Measurements from ENCODE around the gene BAHCC1.

BAHCC1 gene

GRCh38 chr17:81366648-81367047 is 28.6 kb upstream of the BAHCC1 start:
- no peak for DNase-seq (ENCODE audit: low read depth in 1 of 2, low spot score in 1 of 2)

DNA sequence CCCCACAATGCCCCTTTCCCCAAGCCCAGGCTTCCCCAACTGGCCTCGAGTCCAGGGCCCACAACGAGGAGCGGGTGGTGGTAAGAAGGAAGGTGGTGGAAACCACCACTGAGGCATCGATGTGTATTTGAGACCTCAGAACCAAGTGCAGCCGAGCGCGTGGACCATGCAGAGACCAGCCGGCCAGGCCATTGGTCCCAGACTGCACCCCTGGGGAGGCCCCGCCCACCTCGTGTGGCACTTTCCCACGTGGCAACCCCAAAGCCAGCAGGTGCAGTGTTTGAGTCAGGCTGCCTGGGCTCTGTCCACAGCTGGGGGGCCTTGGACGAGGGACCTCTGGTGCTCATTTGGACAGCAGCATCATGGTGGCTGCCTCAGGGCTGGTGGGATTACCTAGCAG is 28.1 kb upstream of the BAHCC1 start:
- DNase-seq (ENCODE audit: low read depth in 1 of 2, low spot score in 1 of 2) = no peak

- no peak for DNase-seq (ENCODE audit: low read depth in 1 of 2, low spot score in 1 of 2)
Observed at GRCh38 chr17:81368161-81369022, 26.9 kb upstream of the BAHCC1 start.

GRCh38 chr17:81370294-81370693 is 25.0 kb upstream of the BAHCC1 start:
- no peak for DNase-seq (ENCODE audit: low read depth in 1 of 2, low spot score in 1 of 2)

DNA sequence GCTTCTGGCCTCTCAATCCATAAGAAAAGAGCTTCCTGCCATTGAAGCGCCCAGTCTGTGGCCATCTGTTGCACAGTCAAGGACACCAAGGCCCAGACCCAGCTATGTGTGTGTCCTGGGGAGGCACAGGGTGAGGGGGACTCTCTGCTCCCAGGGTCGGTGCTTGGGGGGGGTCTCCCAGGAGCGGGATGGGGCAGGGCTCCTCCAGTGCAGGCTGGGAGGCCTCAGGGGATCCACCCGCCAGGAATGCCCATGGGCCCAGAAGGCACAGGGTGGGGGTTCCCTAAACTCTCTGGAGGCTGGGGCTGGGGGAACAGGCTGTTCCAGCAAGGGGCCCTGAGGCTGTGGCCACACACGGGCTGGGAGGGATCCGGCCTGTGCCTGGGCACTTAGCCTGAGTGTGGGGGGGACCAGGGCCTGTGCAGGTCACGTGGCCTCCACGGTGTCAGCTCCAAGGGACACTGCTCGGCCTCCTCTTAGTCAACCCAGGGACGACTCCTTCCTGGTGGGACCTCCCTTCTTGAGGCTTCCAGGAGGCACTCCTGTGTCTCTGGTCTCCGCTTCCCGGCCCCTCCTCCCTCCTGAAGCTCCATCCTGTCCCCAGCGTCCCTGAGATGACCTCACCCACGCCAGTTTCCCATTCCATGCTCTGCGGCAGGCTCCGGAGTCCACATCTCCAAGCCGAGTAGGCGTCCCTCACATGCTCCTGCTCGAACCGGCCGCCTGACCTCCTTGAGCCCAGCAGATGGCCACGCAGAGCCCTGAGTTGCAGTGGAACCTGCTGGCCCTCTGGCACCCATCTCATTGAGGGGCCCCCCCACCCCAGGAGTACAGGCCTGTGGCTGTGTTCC is 23.1 kb upstream of the BAHCC1 start:
- no peak for DNase-seq (ENCODE audit: low read depth in 1 of 2, low spot score in 1 of 2)

DNA sequence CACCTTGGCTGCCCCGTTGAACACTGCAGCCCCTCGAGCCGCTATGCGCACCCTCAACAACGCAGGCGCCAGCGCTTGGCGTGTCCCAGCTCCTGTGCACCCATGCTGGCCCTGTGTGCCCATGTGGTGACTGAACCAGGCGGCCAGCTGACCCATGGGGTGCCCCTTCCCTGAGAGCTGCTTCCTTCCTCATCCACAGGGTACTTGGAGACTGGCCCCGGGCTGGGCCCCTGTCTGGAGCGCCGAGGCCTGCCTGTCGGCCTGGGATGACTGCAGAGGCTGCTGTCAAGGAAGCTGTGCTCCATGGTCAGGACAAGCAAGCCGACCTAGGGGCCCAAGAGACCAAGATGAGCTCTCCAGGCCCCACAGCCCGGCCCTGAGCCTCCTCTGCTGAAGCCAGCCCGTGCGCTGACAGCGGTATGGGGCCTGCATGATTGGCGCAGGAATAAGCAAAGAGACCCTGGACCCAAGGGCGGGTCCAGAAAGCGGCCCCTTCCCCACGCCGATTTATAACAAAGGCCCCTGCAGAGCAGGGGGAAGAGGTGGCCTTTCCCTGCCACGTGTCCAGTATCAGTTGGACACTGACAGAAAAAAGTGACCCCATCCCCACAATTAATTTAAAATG is 21.6 kb upstream of the BAHCC1 start:
- DNase-seq (ENCODE audit: low read depth in 1 of 2, low spot score in 1 of 2) = no peak

GRCh38 chr17:81374890-81375289 is 20.4 kb upstream of the BAHCC1 start:
- no peak for DNase-seq (ENCODE audit: low read depth in 1 of 2, low spot score in 1 of 2)

GRCh38 chr17:81376946-81377714 is 18.1 kb upstream of the BAHCC1 start:
- no peak for DNase-seq (ENCODE audit: low read depth in 1 of 2, low spot score in 1 of 2)

DNA sequence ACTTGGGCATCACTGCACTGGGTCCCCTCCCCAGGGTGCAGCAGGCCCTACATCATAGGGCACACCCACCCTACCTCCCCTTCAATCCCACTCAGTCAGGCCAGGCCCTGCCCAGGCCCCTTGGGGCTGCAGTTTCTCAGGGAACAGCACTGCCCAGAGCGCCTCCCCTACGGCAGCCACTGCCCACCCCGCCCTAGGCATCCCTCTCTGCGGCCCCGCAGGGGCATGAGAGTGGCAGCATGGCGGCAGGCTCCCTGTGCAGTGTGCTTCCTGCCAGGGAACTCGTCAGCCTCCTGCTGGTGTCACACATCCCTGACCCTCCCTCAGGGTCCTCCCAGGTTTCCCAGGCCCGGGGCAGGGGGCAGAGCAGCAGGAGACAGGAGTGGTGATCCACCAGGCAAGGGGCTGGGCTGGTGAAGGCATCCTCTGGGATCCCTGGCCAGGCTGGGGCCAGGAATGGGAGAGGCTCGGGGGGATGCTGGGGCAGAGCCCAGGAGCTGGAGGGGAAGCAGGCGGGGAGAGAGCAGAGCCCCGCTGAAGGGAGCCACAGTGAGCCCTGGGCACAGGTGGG is 16.2 kb upstream of the BAHCC1 start:
- no peak for DNase-seq (ENCODE audit: low read depth in 1 of 2, low spot score in 1 of 2)

GRCh38 chr17:81379523-81379942 is 15.7 kb upstream of the BAHCC1 start:
- no peak for DNase-seq (ENCODE audit: low read depth in 1 of 2, low spot score in 1 of 2)

DNA sequence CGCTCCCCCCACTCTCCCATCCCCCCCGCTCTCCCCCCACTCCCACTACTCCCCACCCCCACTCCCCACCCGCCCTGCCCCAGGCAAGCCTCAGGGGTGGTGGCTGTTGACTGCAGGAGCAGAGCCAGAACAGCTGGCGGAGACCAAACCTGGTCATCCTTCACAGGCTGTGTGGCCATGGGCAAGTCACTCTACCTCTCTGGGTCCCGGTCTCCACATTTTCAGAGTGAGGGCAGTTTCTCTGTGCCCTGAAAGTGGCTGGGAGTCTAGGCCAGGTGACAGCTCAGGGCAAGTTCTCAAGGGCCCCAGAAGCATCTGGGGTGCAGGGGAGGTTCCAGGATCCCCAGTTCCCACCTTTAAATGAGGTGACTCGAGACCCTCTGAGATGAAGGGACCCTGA is 15.1 kb upstream of the BAHCC1 start:
- DNase-seq (ENCODE audit: low read depth in 1 of 2, low spot score in 1 of 2) = no peak

GRCh38 chr17:81380666-81381518 is 14.4 kb upstream of the BAHCC1 start:
- DNase-seq (ENCODE audit: low read depth in 1 of 2, low spot score in 1 of 2) = no peak

DNA sequence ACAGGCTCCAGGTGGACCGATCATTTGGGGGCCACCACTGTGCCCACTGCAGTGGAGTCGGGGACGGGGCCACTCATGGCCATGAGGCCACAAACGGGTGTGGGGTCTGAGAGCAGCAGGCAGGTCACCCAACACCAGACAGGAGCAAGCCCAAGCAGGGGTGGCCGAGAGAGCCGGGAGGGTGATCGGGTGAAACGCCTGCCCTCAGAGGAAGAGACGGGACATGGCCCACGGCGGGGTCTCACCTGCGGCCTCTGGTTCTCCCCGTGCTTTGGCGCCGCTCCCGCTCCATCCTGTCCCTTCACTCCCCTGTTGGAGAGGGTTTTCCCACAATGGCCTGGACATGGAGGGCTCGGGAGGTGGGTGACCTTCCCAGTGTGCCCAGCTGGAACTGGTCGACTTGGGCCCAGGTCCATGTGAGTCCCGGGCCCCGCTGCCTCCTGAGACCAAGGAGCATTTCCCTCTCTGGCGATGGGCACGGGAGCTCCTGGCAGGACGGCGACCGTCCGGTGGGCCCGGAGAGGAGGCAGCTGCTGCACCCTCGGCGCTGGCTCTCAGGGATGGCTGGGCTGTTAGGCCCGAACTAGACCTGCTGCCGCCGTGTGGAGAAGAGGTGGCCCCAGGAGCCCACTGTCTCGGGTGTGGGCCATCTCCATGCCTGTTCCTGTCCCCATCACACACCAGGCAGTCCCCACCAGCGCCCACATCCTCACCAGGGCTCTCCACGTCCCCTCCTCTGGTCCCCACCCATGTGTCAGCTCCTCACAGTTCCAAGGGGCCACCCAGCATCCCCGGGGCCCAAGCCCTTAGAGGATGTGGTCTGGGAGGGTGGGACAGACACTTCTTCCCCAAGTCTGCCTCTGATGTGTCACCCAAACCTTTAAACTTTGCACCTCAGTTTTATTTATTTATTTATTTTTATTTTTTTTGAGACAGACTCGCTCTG is 13.4 kb upstream of the BAHCC1 start:
- DNase-seq (ENCODE audit: low read depth in 1 of 2, low spot score in 1 of 2) = no peak

GRCh38 chr17:81382851-81383250 is 12.4 kb upstream of the BAHCC1 start:
- DNase-seq (ENCODE audit: low read depth in 1 of 2, low spot score in 1 of 2) = no peak

GRCh38 chr17:81383504-81384421 is 11.5 kb upstream of the BAHCC1 start:
- DNase-seq (ENCODE audit: low read depth in 1 of 2, low spot score in 1 of 2) = no peak

DNA sequence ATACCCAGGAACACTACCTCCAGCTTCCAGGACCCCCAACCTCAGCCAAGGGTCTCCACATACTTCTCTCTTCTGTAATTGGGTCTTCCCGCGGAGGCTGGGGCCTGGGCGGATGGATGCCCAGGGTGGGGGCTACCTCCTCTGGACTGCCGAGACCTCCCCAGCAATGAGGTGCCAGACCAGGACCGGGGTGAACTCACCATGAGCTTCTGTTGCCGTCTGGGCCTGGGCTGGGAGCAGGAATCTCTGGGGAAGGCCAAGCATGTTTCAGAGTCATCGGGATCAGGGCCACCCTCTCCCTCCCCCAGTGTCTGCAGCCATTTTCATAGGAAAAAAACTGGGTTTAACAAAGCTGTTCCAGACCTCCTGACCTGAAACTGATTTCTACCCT is 10.3 kb upstream of the BAHCC1 start:
- DNase-seq (ENCODE audit: low read depth in 1 of 2, low spot score in 1 of 2) = no peak

- DNase-seq (ENCODE audit: low read depth in 1 of 2, low spot score in 1 of 2) = no peak
Observed at GRCh38 chr17:81385320-81386111, 9.7 kb upstream of the BAHCC1 start.

Measured in activated T-helper 1 cell treated with anti-CD3 and anti-CD28 coated beads, Interleukin-2, amount 50 U/mL, for 16 hours (primary cell).